ENCODE data around the gene ELF5. TPM values are rescaled to one million over a fixed set of nuclear protein-coding genes. Genes with fewer than 3 reads are reported as not detected.

The ELF5 gene
- total RNA-seq, 1 donor from 2014 or later, result 20.2 TPM

DNA sequence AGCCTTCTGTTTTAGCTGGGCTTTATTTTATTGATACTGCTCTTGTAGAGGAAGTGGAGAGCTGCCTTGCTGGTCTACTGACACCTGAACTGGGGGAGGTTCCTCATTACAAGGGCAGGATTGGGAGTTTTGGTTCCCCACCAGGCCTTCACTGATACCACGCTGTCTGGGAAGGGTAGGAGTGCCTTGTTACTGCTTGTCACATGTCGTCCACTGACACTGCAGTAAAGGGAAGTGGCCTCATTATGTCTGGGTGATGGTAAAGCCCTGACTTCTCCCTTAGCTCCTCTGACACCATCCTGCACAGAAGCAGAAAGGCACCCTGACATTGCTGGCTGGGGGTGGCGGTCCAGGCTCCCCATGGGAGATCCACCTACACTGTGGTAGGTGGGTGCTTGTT is 38.7 kb upstream of the ELF5 start:
- Histone ChIP-seq H3K27me3 (ENCODE audit: low read depth) (no peaks in the 10 kb centered on the region), H3K9me3 (no peaks in the 10 kb centered on the region), H3K27ac (no peak overlapping the region), H3K4me3 (no peak overlapping the region), H3K36me3 (no peaks in the 10 kb centered on the region), H3K4me1 (no peaks in the 10 kb centered on the region)
- ATAC-seq (peak; percentile 63 to 88), DNase-seq (peak; percentile 49)
- intact Hi-C loops (cut with DNase I), result no loop called here
- TF ChIP-seq, protein P1, sequence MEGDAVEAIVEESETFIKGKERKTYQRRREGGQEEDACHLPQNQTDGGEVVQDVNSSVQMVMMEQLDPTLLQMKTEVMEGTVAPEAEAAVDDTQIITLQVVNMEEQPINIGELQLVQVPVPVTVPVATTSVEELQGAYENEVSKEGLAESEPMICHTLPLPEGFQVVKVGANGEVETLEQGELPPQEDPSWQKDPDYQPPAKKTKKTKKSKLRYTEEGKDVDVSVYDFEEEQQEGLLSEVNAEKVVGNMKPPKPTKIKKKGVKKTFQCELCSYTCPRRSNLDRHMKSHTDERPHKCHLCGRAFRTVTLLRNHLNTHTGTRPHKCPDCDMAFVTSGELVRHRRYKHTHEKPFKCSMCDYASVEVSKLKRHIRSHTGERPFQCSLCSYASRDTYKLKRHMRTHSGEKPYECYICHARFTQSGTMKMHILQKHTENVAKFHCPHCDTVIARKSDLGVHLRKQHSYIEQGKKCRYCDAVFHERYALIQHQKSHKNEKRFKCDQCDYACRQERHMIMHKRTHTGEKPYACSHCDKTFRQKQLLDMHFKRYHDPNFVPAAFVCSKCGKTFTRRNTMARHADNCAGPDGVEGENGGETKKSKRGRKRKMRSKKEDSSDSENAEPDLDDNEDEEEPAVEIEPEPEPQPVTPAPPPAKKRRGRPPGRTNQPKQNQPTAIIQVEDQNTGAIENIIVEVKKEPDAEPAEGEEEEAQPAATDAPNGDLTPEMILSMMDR (IDR thresholded peaks at IDR 0.05), result no peak

DNA sequence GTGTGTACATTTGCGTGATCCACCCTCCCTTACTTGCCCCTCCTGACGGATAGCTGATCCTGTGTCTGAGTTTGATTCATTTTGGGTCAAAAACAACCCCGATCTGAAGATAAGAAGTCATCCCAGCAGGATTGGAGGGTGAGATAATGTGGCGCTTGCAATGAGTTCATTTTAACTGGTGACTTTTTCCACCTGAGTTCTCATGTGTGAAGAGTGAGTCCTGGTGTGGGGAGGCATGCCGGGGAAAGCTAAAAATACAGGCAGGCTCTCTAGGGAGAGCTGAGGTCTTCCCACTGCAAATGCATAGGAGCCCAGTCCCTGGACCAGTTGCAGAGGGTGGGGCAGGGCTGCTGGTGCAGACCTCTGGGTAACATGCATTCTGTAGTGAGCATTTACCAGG is 35.7 kb upstream of the ELF5 start:
- H3K9me3 ChIP-seq, result no peaks in the 10 kb centered on the region
- TF ChIP-seq, protein P1 (IDR thresholded peaks at IDR 0.05), result no peak
- ATAC-seq, result no peak

DNA sequence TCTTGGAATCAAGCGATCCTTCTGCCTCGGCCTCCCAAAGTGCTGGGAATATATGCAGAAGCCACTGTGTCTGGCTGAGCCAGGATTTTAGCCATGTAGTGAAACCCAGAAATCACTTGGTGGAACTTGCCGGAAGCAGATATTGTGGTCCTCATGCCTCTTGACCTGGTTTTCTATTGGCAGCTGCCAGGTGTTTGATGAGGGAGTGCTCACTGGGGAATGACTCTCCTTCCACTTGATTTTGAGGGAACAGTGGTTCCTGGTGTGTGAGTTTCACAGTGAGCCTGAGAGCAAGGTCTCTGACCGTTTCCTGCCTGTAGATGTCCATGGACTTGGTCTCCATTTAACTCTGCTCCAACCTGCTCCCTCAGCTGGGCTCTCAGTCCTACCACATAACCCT is 34.7 kb upstream of the ELF5 start:
- peak; percentile 80 to 89 for ATAC-seq
- TF ChIP-seq, protein P1 (IDR thresholded peaks at IDR 0.05), result no peak
- H3K36me3 ChIP-seq, result no peaks in the 10 kb centered on the region
- H3K27me3 ChIP-seq (ENCODE audit: low read depth), result no peaks in the 10 kb centered on the region
- no peaks in the 10 kb centered on the region for H3K9me3 ChIP-seq
- H3K4me3 ChIP-seq, result no peak overlapping the region
- DNase-seq, result no peak
- no peak overlapping the region for H3K27ac ChIP-seq
- intact Hi-C loops (cut with DNase I), result no loop called here
- no peaks in the 10 kb centered on the region for H3K4me1 ChIP-seq

More for the DNA sequence above, 35.7 kb upstream of the ELF5 start:
- H3K4me1 ChIP-seq, result no peaks in the 10 kb centered on the region
- DNase-seq, result no peak
- intact Hi-C loops (cut with DNase I), result no loop called here
- no peak overlapping the region for H3K4me3 ChIP-seq
- H3K27ac ChIP-seq, result no peak overlapping the region
- no peaks in the 10 kb centered on the region for H3K36me3 ChIP-seq
- no peaks in the 10 kb centered on the region for H3K27me3 ChIP-seq (ENCODE audit: low read depth)

DNA sequence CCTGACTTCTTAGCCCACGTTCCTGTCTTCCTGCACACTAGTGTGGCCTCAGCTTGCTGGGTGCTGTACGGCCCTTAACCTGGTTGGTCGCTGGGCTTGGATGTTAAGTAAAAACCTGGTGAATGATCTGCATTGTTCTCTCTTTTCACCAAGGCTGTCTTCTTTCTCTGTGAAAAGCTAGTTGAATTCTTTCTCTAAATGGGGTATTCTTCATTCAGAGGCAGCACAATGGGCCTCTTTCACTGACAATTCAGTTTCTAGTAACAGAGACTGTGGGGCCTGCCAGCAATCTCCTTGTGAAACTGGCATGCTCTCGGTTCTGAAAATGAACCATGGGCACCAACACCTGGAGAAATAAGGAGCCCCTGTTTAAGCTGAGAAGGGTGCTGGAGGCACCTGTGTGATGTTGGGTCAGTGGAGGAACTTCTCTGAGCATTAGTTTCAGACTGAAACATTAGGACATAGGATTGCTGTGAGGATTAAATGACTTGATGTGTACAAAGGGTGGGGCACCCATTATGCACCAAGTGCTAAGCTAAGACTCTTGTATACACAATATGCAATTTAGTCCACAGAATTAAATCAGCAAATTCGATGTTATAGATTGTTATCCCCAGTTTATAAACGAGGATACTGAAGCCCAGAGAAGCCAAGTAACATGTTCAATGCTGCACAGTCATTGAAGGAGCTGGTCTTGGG is 33.1 kb upstream of the ELF5 start:
- intact Hi-C loops (cut with DNase I), result no loop called here
- Histone ChIP-seq H3K27me3 (ENCODE audit: low read depth) (no peaks in the 10 kb centered on the region), H3K27ac (no peak overlapping the region), H3K4me1 (no peaks in the 10 kb centered on the region), H3K4me3 (no peak overlapping the region), H3K9me3 (no peaks in the 10 kb centered on the region), H3K36me3 (no peaks in the 10 kb centered on the region)
- no peak for DNase-seq
- no peak for ATAC-seq
- TF ChIP-seq, protein P1 (IDR thresholded peaks at IDR 0.05), result no peak

- H3K27me3 ChIP-seq (ENCODE audit: low read depth), result no peaks in the 10 kb centered on the region
- intact Hi-C loops (cut with DNase I), result no loop called here
- no peak for ATAC-seq
- H3K27ac ChIP-seq, result no peak overlapping the region
- TF ChIP-seq, protein P1 (IDR thresholded peaks at IDR 0.05), result no peak
- H3K36me3 ChIP-seq, result no peaks in the 10 kb centered on the region
- no peak overlapping the region for H3K4me3 ChIP-seq
- H3K9me3 ChIP-seq, result no peaks in the 10 kb centered on the region
- H3K4me1 ChIP-seq, result no peaks in the 10 kb centered on the region
- DNase-seq, result no peak
These were observed 28.5 kb upstream of the ELF5 start for GRCh38 chr11:34542089-34542488.
